H1 (cell line): ENCODE results near the gene FARS2. TPM values are rescaled to one million over a fixed set of nuclear protein-coding genes. Genes with fewer than 3 reads are reported as not detected.

Experiments
- CBX5 ChIP-seq: fragments of 300-800, 300-1000 bp; sonication (generic); IDR thresholded peaks from 2 replicates; pipeline ENCODE4 v1.7.1; 2016; ENCODE audit warnings: antibody characterized with exemption, low read length, low read depth
- CHD7 ChIP-seq: fragments of 300-600 bp; sonication (generic); IDR thresholded peaks from 2 replicates; pipeline ENCODE4 v1.7.1; 2012; ENCODE audit warnings: low read length, moderate library complexity, mild to moderate bottlenecking, inconsistent platforms; ENCODE audit not compliant: insufficient replicate concordance
- NRF1 ChIP-seq: IDR thresholded peaks from 2 replicates; pipeline ENCODE4 v1.6.1; 2011; ENCODE audit warnings: mild to moderate bottlenecking, low read depth, low read length, improper control_type of control experiment
- polyA plus RNA-seq, 7 experiments: library from polyadenylated mRNA; depleted of rRNA in 3 of 7; stranded (reverse) in 5 of 7; unstranded in 2 of 7; fragments of >200 nt in 5 of 7; fragments of 200-250 nt in 2 of 7; gene quantifications; 1 replicate in 5 of 7; 2 replicates in 1 of 7; 4 replicates in 1 of 7; pipeline versions ENCODE4 v1.2.1 to v1.2.3, GENCODE V29; 2011 to 2013; ENCODE audit warnings: missing spikeins in 2 of 7, mixed read lengths in 2 of 7
- total RNA-seq: library from RNA; stranded (reverse); fragmentation: NEBNext Ultra II Directional; extraction: Animal tissue kit (Norgen Biotek cat#: 25700); gene quantifications from 2 replicates; pipeline ENCODE4 v1.2.1, GENCODE V29; 2021

The FARS2 gene
- total and polyA plus RNA-seq, 2 of the 8 experiments (the other 6 are each of a cell fraction or from before 2014, with no cell fraction given) = 11.7 to 14.4 TPM

- TF ChIP-seq CHD7 (no peak), NRF1 (no peak), CBX5 (no peak)
Observed at GRCh38 chr6:5771211-5771610, 509.9 kb downstream of the FARS2 start (continued).
